ENCODE results near the gene FANCC.
A peak's percentile ranks its signal among the peaks of the same experiment; 100 is the strongest.

FANCC gene

GRCh38 chr9:95098391-95098921 is 219.1 kb downstream of the FANCC start:
- no peak for DNase-seq

DNA sequence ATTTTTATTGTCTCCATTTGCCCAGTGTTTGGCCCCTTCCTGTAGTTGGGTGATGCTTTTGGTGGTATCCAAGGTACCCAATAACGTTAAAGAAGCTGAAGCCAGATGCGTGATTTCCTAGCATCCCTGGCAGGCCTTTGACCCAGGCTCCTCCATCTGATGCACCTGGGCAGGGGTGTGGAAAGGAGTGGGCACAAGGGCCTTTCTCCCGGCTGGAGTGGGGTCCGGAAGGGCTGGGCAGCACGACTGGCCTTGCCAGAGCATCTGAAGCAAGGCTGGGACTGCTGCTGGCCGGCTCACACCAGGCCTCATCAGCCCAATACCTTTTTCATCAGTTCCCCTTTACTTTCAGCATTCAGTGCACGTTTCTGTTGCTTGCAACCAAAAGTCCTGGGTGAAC is 220.2 kb downstream of the FANCC start:
- DNase-seq: no peak

GRCh38 chr9:95096807-95097206 is 220.7 kb downstream of the FANCC start:
- no peak for DNase-seq

GRCh38 chr9:95096381-95096780 is 221.1 kb downstream of the FANCC start:
- DNase-seq: no peak

GRCh38 chr9:95095641-95096355 is 221.7 kb downstream of the FANCC start:
- no peak for DNase-seq

- DNase-seq: no peak
Measured at GRCh38 chr9:95094002-95094401, 223.5 kb downstream of the FANCC start.

- DNase-seq: no peak
Measured at GRCh38 chr9:95093586-95093985, 223.9 kb downstream of the FANCC start.

GRCh38 chr9:95092262-95093072 is 225.0 kb downstream of the FANCC start:
- peak; percentile 88 for DNase-seq

DNA sequence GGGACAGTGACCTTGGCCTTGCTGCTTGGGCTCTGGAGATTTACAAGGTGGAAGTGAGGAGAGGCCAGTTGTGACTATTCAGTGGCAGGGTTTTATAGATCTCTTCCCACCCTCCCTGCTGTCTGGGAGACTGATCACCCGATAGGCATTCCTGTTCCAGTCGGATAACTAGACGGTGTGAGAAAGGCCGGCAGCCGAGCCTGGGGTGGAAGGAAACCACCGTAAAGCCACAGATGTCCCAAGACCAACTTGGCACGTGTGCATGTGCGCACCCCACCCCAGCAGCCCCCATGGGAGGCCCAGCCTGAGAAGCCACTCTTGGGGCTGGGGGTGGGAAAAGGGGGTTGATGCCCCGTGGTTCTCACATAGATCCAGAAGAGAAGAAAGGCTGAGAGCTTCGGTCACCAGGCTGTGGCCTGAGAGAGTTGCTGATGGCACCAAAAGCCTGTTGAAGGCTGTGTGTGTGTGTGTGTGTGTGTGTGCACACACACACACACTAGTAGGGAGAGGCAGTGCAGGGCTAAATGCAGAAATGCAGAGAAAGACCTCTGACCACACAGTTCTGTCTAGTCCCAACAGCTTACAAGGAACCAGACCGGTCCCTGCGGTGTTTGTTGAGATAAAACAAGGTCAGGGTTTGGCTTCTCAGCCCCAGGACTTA is 225.8 kb downstream of the FANCC start:
- DNase-seq: peak; percentile 68

DNA sequence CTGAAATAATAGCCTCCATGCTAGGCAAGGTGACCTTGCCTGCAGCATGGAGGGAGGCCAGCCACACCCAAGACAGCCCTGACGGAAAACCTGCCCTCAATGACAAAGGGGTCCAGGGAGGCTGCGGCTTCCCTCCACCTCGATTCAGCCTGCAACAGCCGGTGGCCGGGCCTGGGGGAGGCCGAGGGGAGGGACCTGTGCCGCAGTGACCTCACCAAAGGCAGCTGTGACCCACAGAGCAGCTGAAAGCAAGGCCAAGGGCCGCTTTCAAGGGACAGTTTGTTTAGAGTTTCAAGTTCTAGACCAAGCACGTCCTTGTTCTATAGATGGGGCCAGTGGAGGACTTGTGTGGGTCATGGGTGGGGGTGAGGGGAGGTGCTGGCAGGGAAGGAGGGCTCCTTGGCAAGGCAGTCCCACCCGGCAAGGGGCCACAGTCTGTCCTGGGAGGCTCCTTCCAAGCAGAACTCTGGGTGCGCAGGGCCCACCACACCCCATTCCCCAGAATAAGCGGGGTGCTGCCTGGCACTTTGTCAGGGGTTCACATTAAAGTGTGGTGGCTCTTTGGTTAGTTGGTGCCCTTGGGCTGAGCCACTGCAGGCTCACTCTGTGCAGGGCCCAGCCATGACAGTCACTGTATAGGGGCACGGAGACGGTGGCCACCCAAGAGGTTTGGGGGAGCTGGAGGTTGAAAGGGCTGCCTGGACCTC is 226.5 kb downstream of the FANCC start:
- no peak for DNase-seq

DNA sequence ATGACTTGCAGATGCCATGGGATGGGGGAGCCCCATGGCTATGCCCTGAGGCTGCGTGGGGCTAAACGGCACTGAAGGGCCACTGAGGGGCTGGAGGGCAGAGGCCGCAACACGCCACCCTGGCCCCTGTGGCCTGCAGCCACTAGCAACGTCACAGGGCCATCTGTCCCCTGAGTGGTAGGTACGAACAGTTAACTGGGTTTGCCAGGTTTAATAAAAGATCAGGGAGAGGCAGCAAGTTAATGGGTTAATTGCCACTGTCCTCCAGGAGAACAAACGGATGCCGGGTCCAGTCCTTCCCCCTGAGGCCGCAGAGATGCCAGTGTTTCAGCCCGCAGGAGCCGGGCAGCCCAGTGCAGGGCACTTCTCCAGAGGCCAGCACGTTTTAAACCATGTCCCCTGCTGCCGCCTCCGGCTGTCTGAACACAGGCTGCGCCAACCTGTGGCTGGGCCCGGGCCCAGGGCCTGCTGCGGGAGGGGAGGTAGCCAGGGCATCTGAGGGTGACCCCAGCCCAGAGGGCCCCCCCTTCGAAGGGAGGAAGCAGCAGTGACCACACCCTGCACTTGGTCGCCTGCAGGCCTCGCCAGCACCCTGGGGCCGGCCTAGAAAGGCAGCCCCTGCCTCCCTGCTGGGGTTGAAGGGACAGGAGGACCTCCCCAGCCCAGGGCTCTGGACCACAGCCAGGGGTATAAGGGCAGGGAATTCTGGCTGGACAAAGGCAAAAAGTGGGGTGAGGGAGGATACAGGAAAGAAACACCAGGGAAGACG is 227.3 kb downstream of the FANCC start:
- DNase-seq: no peak

GRCh38 chr9:95089257-95090022 is 228.1 kb downstream of the FANCC start:
- no peak for DNase-seq

DNA sequence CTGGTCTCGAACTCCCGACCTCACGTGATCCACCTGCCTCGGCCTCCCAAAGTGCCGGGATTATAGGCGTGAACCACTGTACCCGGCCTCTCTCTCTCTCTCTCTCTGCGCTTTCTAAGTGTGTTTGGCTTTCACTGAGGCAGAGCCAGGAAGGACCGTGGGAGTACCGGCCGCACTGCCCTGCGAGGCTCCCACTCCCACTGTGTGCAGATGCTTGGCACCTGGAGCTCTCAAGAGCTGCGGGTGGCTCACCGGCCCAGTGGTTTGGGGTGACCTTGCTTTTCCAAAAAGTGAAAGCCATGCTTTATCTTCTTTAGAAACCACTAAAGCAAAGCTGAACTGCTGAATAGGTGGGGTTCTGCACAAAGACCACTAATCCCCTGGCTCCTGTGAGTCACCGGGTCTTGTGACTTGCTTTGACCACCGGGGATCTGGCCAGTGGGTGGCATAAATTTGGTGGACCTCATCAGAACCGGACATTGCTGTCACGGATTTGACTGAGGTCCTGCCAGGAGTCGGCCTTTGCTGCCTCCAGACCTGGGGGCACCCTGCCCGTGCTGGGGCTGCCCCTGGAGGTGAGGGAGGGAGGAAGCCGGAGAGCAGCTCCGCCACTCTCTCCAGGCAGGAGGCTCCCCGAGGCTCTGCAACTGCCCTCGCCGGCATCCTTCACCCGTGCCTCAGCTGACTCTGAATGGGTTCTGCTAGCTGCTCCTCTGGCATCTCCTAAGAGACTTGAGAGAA is 228.9 kb downstream of the FANCC start:
- DNase-seq: no peak

DNA sequence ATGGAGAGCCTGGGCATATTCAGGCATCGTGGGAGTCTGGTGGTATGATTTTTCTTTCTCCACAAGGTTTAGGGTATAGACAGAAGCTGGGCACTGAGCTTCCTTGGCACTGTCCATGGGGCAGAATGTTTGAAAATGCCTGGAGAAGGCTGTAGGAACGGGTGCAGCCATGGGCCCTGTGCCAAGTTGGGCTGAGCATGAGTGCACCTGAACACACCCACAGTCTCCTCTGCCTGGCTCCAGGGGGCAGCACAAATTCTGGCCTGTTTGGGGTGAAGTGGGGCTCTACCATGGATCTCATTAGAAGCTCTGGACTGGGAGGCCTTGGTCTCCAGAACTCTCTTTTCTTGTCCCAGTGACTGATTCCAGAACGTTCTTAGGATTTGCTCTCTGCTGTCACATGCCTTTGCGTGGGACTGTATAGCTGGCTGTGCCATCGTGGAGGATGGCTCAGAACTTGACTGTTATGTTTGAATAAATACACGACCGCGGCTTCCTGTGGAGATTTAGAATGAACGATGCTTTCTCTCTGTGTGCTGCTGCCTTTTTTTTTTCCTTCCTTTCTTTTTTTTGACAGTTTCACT is 229.8 kb downstream of the FANCC start:
- no peak for DNase-seq

DNA sequence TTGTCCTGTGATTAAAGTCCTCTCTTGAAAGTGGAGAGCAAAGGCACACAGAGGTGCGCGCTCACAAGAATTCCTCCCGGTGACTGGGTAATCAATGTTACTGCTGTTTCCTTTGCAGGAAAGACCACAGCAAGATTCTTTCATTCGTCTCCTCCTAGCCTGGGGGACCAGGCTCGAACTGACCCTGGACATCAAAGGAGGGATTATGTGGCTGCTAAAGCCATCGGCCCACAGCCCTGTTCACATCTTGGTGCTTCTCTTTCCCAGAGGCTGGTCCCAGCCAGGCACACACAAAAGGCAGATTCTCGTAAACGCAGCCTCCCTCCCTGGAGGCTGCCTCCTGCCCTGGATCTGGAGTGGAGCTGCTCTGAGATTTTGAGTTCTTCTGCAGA is 230.9 kb downstream of the FANCC start:
- DNase-seq: no peak

GRCh38 chr9:95085861-95086563 is 231.5 kb downstream of the FANCC start:
- no peak for DNase-seq

- no peak for DNase-seq
Measured at GRCh38 chr9:95085036-95085770, 232.3 kb downstream of the FANCC start.

- DNase-seq: no peak
Measured at GRCh38 chr9:95084254-95084934, 233.1 kb downstream of the FANCC start.

Measured in fibroblast of skin of abdomen (primary cell).